SIG-M5 treated with dmso at 0.1 percent for 504 hours (cell line): ENCODE measurements around the gene CDR2.
A peak's percentile ranks its signal among the peaks of the same experiment; 100 is the strongest.

Source experiments
- DNase-seq: peaks from one replicate; lab custom pipeline; 2025; ENCODE audit not compliant: unreplicated experiment; lab: John Stamatoyannopoulos, UW

The CDR2 gene

DNA sequence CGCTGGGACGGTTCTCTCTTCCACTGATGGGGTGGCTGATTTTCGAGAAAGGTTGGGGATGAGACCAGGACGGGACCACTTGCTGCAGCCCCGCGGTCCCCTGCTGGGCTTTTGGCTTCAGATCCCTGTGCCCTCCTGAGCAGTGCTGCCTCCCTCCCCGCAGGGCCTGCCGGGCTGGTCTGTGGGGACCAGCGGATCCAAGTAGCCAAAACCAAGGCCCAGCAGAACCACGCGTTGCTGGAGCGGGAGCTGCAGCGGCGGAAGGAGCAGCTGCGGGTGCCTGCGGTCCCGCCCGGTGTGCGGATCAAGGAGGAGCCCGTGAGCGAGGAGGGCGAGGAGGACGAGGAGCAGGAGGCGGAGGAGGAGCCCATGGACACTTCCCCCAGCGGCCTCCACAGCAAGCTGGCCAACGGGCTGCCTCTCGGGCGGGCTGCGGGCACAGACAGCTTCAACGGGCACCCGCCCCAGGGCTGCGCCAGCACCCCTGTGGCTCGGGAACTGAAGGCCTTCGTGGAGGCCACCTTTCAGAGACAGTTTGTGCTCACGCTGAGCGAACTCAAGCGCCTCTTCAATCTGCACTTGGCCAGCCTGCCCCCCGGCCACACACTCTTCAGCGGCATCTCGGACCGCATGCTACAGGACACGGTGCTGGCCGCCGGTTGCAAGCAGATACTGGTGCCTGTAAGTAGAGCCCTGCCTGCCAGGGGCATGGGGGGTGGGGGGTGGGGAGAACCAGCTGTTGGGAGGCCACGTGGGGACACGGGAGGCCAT, 48.6 kb downstream of the CDR2 start:
- DNase-seq, result no peak

GRCh38 chr16:22324787-22325597, 49.4 kb downstream of the CDR2 start:
- DNase-seq, result no peak

- DNase-seq, result no peak
Measured at GRCh38 chr16:22323959-22324786, 50.2 kb downstream of the CDR2 start.

GRCh38 chr16:22323173-22323958, 51.1 kb downstream of the CDR2 start:
- DNase-seq, result no peak

GRCh38 chr16:22322741-22323140, 51.7 kb downstream of the CDR2 start:
- no peak for DNase-seq

- no peak for DNase-seq
Measured at GRCh38 chr16:22322021-22322471, 52.4 kb downstream of the CDR2 start.

- DNase-seq, result peak; percentile 65
Measured at GRCh38 chr16:22321340-22322001, 52.9 kb downstream of the CDR2 start.

DNA sequence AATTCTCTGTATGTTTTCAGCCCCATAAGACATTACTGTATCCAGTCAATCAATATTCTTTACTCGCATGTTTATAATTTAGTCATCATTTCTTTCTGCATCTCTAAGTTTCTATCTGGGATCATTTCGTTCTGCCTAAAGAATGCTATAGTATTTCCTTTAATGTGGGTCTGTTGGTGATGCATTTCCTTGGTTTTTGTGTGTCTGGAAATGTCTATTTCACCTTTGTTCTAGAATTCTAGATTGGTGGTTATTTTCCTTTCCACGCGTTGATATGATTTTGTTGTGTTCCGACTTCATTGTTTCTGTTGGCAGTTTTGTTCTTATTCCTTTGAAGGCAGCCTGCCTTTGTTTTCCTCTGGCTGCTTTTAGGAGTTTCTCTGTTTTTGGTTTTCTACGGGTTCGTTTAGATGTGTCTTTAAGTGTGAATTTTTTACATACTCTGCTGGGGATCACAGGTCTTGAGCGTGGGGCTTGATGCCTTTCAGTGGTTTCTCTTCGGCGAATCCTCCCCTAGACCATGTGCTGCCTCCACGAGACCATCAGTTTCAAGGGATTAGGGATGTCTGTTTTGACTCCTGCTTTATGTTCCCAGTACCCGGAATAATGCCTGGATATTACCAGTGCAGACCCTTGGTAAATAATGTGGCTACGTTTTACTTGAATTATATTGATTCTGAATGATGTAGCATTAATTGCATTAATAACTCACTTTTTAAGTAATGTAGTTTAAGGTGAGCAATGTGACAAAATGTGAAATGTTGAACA, 53.7 kb downstream of the CDR2 start:
- no peak for DNase-seq

- DNase-seq, result peak; percentile 9
Measured at GRCh38 chr16:22318690-22319358, 55.6 kb downstream of the CDR2 start.

DNA sequence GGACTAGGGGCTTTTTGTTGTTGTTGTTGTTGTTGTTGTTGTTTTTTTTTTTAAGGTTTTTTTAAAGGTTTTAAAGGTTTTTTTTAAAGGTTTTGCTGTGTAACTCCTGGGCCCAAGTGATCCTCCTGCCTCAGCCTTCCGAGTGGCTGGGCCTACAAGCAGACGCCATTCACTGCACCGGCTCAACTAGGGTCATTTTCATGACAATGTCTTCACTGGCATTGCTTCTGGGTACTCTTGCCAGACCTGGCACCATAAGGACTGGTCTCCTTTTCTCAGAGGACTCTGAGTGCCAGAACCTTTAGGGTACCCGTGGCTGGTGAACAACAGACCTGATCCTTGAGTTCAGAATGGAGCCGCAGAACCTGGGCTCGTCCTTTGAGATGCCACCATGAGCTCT, 56.8 kb downstream of the CDR2 start:
- DNase-seq, result no peak

- DNase-seq, result no peak
Measured at GRCh38 chr16:22317001-22317530, 57.4 kb downstream of the CDR2 start.

DNA sequence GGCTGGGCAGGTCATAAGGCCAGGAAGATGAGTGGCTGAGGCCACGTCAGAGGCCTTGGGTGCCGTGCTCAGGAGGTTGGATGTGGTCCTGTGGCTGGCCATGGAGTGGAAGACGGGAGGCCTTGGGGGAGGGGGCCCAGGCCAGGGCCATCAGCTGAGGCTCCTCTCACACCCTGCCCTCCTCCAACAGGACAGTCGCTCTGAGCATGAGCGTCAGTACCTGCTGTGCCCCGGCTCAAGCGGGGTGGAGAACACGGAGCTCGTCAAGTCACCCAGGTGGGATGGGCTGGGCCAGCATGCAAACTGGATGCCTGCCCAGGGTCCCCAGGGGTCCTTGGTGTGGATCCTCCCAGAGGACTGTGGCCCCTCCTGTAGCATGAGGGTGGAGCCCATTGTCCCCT, 58.0 kb downstream of the CDR2 start:
- DNase-seq, result no peak

- DNase-seq, result no peak
Measured at GRCh38 chr16:22315979-22316378, 58.4 kb downstream of the CDR2 start.

DNA sequence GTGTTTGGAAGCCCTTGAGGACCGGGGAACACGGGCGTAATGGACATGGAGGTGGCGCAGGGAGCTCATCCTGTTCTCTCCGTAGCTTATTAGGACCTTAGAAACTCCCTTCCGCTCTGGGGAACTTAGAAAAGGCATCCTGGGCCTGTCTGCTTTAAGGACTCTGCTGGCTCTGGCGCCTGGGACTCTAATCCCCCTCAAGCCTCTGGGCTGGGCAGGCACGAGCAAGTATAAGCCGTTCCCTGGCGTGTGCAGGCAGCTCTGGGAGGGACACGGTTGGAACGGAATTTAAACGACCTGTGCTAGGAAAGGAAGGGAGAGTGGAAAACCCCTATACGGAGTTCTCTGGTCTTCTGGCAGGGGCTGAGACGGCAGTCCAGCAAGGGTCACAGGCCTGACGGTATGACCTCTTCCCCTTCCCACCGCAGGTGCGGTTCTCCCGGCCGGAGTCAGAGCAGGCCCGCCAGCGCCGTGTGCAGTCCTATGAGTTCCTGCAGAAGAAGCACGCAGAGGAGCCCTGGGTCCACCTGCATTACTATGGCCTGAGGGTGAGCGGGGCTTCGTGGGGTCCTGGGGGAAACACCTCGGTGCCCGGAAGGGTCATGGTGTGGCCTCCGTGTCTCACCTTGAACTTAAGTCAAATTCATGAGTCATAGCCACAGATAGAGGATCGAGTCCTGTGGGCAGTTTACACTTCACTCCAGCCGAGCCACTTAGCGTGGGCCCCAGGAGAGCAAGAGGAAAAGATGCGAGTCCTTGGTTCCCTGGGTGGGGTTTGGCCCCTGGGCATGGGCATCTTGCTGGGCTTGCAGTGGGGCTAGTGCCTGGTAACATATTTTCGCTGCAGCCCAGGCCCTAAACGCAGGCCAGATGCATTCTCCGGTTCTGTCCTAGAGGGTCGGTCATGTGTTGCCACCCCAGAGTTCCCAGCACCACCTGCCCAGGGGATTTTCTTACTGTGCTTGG, 59.5 kb downstream of the CDR2 start:
- no peak for DNase-seq

- DNase-seq, result no peak
Measured at GRCh38 chr16:22313876-22314470, 60.4 kb downstream of the CDR2 start.

DNA sequence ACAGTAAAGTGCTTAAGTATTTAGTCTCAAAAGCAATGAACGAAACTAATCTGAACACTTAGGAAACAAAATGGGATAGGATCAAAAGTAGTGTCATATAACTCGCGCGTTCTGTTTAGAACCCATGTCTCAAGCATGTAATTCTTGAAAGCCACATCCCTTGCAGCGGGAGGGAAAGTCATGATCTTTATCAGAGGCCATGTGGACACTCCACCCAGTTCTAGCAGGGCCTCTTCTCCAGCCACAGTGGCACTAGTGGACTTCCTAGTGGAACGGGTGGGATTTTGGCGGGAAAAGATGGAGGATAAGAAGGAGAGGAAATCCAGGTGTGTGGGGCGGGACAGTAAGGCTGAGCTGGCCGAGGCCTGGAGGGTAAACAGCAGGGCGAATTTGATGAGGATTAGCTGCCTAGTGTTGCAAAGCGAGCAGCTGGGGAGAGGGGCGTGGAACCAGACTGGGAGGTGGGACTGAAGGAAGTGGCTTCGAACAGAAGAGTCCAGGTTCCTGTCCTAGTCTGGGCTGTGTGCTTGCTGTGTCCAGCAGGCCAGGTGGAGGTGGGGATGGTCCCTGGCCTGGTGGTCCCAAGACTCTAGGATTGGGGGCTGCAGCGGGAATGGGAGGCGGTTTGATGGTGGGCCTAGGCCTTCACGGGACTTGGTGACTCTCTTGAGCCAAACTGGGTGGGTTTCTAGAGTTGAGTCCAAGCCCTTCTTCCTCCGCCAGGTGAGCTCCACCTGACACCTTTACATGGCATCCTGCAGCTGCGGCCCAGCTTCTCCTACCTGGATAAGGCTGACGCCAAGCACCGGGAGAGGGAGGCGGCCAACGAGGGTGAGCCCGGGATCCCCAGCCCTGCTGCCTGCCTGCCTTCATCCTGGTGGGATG, 61.3 kb downstream of the CDR2 start:
- no peak for DNase-seq
